PC-3 (cell line): ENCODE measurements around the gene TAOK2.

ENCODE experiments used
- EZH2 ChIP-seq: fragments of 300-600 bp; sonication (generic); IDR thresholded peaks from one replicate; pipeline ENCODE4 v1.6.1; 2017; ENCODE audit warnings: antibody characterized with exemption, mild to moderate bottlenecking, low read length; ENCODE audit not compliant: unreplicated experiment
- EZH2phosphoT487 ChIP-seq: fragments of 300-600 bp; sonication (generic); IDR thresholded peaks from 2 replicates; pipeline ENCODE4 v1.6.1; 2018; ENCODE audit warnings: mild to moderate bottlenecking, antibody characterized with exemption, low read length, borderline replicate concordance
- TF ChIP-seq, protein P1 (sequence below): fragments of 300-600 bp; sonication (generic); conservative IDR thresholded peaks from 2 replicates; pipeline ENCODE4 v1.5.1; 2017; ENCODE audit warnings: antibody characterized with exemption, low read depth, mild to moderate bottlenecking, low read length

DNA sequence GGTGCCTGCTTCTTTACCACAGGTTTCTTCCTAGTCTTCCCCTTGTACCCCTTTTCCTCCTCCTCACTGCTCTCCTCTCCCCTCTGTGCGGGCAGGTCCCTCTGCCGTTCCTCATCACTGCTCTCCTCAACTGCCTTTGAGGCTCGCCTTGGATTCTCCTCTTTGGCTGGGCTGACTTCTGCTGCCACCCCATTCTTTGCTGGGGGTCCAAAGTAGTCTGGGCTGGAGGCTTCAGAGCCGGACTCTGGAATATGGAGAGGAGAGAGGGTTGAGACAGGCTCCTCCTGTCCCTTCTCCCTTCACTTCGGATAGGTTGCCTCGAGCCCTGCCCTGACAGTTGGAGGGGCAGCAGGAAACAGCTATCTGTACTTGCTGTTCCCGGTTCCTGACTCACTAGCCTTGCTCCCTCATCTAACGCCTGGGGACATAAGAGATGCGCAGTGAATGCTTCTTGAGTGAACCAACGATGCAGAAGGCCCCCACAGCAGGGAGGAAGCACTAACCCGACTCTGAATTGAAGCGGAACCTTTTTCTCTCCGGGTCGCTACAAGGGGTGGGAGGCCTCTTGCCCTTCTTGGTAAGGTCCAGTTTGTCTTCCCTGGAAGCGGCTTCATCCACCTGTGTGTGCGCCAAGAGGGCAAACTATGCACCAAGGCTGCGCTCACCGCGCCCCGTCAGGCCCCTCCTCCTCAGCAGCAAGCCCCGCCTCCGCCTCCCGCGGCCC is 21.1 kb downstream of the TAOK2 start:
- TF ChIP-seq, protein P1, sequence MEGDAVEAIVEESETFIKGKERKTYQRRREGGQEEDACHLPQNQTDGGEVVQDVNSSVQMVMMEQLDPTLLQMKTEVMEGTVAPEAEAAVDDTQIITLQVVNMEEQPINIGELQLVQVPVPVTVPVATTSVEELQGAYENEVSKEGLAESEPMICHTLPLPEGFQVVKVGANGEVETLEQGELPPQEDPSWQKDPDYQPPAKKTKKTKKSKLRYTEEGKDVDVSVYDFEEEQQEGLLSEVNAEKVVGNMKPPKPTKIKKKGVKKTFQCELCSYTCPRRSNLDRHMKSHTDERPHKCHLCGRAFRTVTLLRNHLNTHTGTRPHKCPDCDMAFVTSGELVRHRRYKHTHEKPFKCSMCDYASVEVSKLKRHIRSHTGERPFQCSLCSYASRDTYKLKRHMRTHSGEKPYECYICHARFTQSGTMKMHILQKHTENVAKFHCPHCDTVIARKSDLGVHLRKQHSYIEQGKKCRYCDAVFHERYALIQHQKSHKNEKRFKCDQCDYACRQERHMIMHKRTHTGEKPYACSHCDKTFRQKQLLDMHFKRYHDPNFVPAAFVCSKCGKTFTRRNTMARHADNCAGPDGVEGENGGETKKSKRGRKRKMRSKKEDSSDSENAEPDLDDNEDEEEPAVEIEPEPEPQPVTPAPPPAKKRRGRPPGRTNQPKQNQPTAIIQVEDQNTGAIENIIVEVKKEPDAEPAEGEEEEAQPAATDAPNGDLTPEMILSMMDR = no peak
- TF ChIP-seq EZH2 = no peak
- no peak for TF ChIP-seq EZH2phosphoT487
